Stimulated activated effector memory CD8-positive, alpha-beta T cell treated with anti-CD3 and anti-CD28 coated beads, Interleukin-12 subunit alpha, Interleukin-12 subunit beta, amount 100 ng/mL, for 72 hours (primary cell): ENCODE data around the gene C1GALT1C1L.
"Not testable (repeated sequence)": the region's sequence is repeated elsewhere in the genome, so short reads cannot be mapped to it uniquely, and the experiment has no call there.

Experiments used
- ATAC-seq: fragments of 150-1000 bp; cut with Tn5 transposase; 2 replicates; pipeline ENCODE4 v1.10.0; 2021
- DNase-seq, 2 donors: peaks; one replicate each; pipeline ENCODE4 v3.0.0; 2021 to 2022; ENCODE audit warnings: low spot score in 2 of 2
- H3K27ac Mint-ChIP-seq: one replicate; pipeline ENCODE4 v1.8.0; 2022; ENCODE audit warnings: mild to moderate bottlenecking, mixed read lengths
- H3K36me3 Mint-ChIP-seq: one replicate; pipeline ENCODE4 v1.8.0; 2022; ENCODE audit warnings: mild to moderate bottlenecking, mixed read lengths
- H3K4me1 Mint-ChIP-seq: one replicate; pipeline ENCODE4 v1.8.0; 2022; ENCODE audit warnings: mixed read lengths
- H3K4me3 Mint-ChIP-seq: one replicate; pipeline ENCODE4 v1.8.0; 2022; ENCODE audit warnings: mild to moderate bottlenecking, mixed read lengths
- H3K9me3 Mint-ChIP-seq: one replicate; pipeline ENCODE4 v1.8.0; 2022; ENCODE audit warnings: mixed read lengths

C1GALT1C1L gene

DNA sequence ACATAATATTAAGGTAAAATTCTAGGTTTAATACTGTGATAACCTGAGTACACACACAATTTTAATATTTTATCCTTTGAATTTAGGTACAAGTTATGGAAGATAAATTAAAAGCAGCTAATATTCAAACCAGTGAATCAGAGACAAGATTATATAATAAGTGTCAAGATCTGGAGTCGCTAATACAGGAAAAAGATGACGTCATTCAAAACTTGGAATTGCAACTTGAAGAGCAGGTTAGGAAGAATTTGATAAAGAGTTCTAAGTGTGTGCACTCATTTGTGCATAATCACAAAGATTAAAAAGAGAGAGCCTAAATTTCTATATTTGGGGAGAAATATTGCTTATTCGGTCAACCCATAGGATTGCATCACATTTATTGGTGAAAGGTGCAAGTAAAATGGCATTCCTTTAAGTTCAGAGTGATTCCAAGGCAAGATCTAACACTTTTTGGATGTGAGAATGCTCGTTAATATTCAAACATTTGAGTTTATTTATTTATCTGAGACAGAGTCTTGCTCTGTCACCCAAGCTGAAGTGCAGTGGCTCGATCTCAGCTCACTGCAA, 16.3 kb upstream of the C1GALT1C1L start:
- Mint-ChIP-seq H3K4me1 (no peaks in the 10 kb centered on the region), H3K4me3 (no peak overlapping the region), H3K9me3 (no peaks in the 10 kb centered on the region), H3K27ac (no peak overlapping the region), H3K36me3 (no peaks in the 10 kb centered on the region)
- DNase-seq, result no peak
- ATAC-seq, result no peak

GRCh38 chr2:43689999-43690398, 13.8 kb upstream of the C1GALT1C1L start:
- no peak overlapping the region for H3K4me3 Mint-ChIP-seq
- ATAC-seq, result no peak
- H3K27ac Mint-ChIP-seq, result no peak overlapping the region

DNA sequence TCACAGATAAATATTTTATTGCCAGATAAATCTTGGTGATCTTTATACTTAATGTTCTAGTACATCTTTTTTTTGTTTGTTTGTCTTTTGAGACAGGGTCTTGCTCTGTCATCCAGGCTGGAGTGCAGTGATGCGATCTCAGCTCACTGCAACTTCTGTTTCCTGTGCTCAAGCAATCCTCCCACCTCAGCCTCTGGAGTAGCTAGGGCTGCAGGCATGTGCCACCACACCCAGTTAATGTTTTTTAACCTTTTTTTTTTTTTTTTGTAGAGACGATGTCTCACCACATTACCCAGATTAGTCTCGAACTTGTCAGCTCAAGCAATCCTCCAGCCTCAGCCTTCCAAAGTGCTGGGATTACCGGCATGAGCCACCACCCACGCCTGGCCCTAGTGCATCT, 9.1 kb upstream of the C1GALT1C1L start:
- H3K4me3 Mint-ChIP-seq, result no peak overlapping the region
- no peak for ATAC-seq
- DNase-seq, result no peak
- no peaks in the 10 kb centered on the region for H3K36me3 Mint-ChIP-seq
- H3K27ac Mint-ChIP-seq, result no peak overlapping the region
- no peaks in the 10 kb centered on the region for H3K4me1 Mint-ChIP-seq
- H3K9me3 Mint-ChIP-seq, result no peaks in the 10 kb centered on the region

More at GRCh38 chr2:43689999-43690398, 13.8 kb upstream of the C1GALT1C1L start:
- no peak for DNase-seq
- Mint-ChIP-seq H3K9me3 (no peaks in the 10 kb centered on the region), H3K4me1 (no peaks in the 10 kb centered on the region), H3K36me3 (no peaks in the 10 kb centered on the region)

DNA sequence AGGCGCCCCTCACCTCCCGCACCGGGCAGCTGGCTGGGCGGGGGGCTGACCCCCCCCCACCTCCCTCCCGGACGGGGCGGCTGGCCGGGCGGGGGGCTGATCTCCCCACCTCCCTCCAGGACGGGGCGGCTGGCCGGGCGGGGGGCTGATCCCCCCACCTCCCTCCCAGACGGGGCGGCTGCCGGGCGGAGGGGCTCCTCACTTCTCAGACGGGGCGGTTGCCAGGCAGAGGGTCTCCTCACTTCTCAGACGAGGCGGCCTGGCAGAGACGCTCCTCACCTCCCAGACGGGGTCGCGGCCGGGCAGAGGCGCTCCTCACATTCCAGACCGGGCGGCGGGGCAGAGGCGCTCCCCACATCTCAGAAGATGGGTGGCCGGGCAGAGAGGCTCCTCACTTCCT, 1.6 kb upstream of the C1GALT1C1L start:
- H3K9me3 Mint-ChIP-seq, H3K4me3 Mint-ChIP-seq, H3K4me1 Mint-ChIP-seq, DNase-seq, H3K36me3 Mint-ChIP-seq, H3K27ac Mint-ChIP-seq, ATAC-seq: not testable (repeated sequence)

DNA sequence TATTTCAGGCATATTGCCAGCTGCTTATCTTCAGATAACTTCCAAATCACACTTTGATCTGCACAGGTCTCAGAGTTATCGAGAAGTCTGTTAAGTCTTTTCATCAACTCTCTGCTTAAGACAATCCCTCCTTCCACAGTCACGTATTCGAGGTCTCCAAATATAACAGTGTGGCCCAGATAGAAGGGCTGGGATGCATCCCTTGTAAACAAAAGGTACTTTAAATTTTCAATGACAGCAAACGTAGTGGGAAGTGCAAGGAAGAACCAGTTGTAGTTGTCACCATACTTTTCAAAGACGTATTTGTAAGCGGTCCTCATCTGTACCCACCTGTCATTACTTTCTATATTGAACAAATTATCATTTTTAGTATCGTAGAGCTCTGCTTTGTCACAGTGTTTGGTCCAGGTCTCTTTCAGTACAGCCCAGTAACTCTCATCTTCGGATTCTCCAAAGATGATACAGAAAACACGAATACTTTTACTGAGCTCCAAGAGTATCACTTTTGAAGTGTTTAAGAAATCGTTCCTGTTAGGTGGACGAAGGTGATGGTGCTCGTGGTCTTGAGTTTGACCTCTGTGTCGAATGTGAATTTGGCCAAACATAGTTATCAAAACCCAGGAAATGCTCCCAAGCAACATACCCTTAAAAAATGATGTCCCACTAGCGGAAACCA, 445 bp downstream of the C1GALT1C1L start:
- H3K27ac Mint-ChIP-seq, result no peak overlapping the region
- H3K36me3 Mint-ChIP-seq, result no peaks in the 10 kb centered on the region
- DNase-seq (no peak), ATAC-seq (no peak)
- H3K4me3 Mint-ChIP-seq, result peak overlapping the region; percentile 28
- no peaks in the 10 kb centered on the region for H3K4me1 Mint-ChIP-seq
- peaks cover 5% of the 10 kb centered on the region for H3K9me3 Mint-ChIP-seq

GRCh38 chr2:43657241-43657640, 19.0 kb downstream of the C1GALT1C1L start:
- H3K27ac Mint-ChIP-seq, result no peak overlapping the region
- DNase-seq (no peak), ATAC-seq (no peak)
- H3K9me3 Mint-ChIP-seq, result no peaks in the 10 kb centered on the region
- no peaks in the 10 kb centered on the region for H3K36me3 Mint-ChIP-seq
- H3K4me1 Mint-ChIP-seq, result no peaks in the 10 kb centered on the region
- no peak overlapping the region for H3K4me3 Mint-ChIP-seq

DNA sequence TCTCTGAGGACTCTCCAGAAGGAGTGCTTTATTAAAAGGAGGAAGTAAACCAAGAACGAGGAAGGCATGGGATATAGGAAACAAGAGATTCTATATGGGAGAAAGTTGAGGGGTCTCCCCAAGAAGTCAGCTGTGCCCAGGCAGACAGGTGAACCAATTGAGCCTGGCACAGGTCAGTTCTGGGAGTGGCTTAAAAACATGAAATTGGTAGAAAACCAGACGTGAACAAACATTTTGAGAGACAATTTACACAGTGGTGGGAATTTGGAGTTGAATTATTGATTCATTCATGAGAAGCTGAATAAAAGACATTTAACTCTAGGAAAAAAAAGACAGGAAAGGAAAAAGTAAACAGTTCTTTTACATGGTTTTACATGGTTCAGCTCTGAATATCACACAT, 22.7 kb downstream of the C1GALT1C1L start:
- no peaks in the 10 kb centered on the region for H3K4me1 Mint-ChIP-seq
- H3K4me3 Mint-ChIP-seq, result no peak overlapping the region
- DNase-seq (no peak), ATAC-seq (no peak)
- no peaks in the 10 kb centered on the region for H3K36me3 Mint-ChIP-seq
- H3K27ac Mint-ChIP-seq, result no peak overlapping the region
- no peaks in the 10 kb centered on the region for H3K9me3 Mint-ChIP-seq

DNA sequence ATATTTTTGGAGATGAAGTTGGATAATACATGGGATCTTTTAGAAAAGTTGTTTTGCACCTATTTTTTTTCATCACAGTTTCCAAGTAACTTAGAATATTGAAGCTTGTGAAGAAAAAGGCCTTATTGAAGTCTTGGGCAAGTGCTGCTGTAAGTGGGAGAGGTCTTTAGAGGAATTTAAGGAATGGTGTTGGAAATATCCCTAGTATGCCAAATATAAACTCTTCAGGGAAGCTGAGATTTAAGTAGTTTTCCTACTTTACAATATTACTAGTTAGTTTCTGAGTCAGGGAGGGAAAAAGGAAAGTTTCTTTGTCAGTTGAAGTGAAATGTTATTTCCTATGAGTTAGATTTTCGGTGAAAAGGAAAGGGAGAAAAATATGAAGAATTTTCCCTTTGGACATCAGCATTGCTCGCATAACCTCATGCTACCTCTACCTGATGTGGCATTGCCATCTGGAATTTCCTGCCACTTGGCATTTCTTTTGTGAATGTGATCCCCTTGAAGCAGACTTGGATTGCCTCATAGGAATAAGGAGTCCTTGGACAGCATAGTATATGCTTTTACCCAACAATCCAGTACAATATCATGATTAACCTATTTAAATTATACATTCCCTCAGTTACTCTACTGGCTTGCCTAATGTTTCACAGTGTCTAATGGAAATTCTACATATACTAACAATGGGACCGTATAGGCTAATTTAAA, 27.1 kb downstream of the C1GALT1C1L start:
- no peaks in the 10 kb centered on the region for H3K4me1 Mint-ChIP-seq
- ATAC-seq, result no peak
- DNase-seq, result no peak

GRCh38 chr2:43643680-43644079, 32.5 kb downstream of the C1GALT1C1L start:
- H3K9me3 Mint-ChIP-seq, result no peaks in the 10 kb centered on the region
- no peak overlapping the region for H3K4me3 Mint-ChIP-seq
- no peak overlapping the region for H3K27ac Mint-ChIP-seq
- no peaks in the 10 kb centered on the region for H3K4me1 Mint-ChIP-seq
- ATAC-seq, result no peak
- DNase-seq, result no peak
- H3K36me3 Mint-ChIP-seq, result no peaks in the 10 kb centered on the region

More for the DNA sequence above, 27.1 kb downstream of the C1GALT1C1L start:
- Mint-ChIP-seq H3K27ac (no peak overlapping the region), H3K36me3 (no peaks in the 10 kb centered on the region), H3K9me3 (no peaks in the 10 kb centered on the region), H3K4me3 (no peak overlapping the region)

- Mint-ChIP-seq H3K27ac (no peak overlapping the region), H3K9me3 (no peaks in the 10 kb centered on the region), H3K4me1 (no peaks in the 10 kb centered on the region), H3K4me3 (no peak overlapping the region), H3K36me3 (no peaks in the 10 kb centered on the region)
- DNase-seq (no peak), ATAC-seq (no peak)
These were observed 33.9 kb downstream of the C1GALT1C1L start for GRCh38 chr2:43642363-43642762.

DNA sequence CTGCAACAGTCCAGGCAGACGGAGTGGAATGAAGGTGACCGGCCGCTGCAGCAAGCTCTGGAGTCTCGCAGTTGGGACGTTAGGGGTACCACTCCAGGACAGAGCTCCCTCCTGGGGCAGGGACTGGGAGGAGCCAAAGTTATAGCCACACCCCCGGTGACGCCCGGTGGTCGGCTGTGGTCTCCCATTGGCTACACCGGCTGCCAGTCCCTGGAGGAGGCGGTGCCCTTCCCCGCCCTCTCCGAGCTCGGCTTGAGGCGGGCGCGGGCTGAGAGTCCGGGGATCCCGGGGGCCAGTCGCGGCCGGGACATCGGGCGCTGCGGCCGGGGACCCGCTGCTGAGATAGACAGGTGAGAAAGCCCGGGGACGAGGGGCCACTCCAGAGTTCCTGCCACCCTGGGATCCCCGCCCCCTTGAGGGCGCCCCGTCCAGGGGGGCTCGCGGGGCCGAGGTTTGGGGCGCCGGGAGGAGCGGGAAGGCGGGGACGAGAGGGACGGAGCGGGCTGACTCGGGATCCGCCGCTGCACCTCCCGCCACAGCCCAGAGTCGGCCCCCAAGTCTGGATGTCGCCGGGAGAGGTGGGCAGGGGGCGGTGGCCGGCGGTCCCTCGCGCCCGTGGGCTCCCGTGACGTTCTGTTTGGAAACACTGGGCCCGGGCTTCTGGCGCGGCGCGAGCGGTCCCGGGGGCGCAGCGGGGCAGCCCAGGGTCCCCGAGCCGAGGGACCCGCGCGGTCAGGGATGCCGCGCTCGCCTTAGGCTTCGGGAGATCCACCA, 39.0 kb downstream of the C1GALT1C1L start, which contains the start of gene PLEKHH2:
Gene PLEKHH2 (plus strand): TSS at position 231 of the 774 bp plus-strand sequence. CDS start 7,414 bp downstream, outside the sequence.
- ATAC-seq (peak; percentile 100), DNase-seq (peak; percentile 89 to 96)
- Mint-ChIP-seq H3K9me3 (no peaks in the 10 kb centered on the region), H3K4me1 (peaks cover 12% of the 10 kb centered on the region), H3K27ac (peak within 1 kb of the TSS; percentile 24), H3K4me3 (peak within 1 kb of the TSS; percentile 77), H3K36me3 (no peaks in the 10 kb centered on the region)

DNA sequence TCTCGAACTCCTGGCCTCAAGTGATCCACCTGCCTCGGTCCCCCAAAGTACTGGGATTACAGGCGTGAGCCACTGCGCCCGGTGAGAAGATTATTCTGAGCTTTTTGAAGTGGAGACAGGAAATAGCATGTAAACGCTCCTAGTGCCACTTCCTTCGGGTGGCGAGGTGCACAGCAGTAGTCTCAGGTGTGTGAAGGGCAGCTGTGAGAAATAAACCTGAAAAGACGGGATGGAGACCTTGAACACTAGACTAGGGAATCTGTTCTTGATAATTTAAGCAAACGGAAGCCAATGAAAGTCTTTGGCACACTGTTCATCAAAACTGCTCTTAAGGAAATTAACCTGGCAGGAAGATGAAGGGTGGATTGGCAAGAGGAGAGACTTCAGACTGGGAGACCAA, 39.6 kb downstream of the C1GALT1C1L start:
- Mint-ChIP-seq H3K27ac (peak overlapping the region; percentile 24), H3K36me3 (no peaks in the 10 kb centered on the region), H3K4me1 (peaks cover 12% of the 10 kb centered on the region), H3K9me3 (no peaks in the 10 kb centered on the region), H3K4me3 (peak overlapping the region; percentile 77)
- peak; percentile 22 for ATAC-seq
- no peak for DNase-seq

GRCh38 chr2:43636153-43636552, 40.1 kb downstream of the C1GALT1C1L start:
- H3K9me3 Mint-ChIP-seq, H3K36me3 Mint-ChIP-seq, DNase-seq, ATAC-seq: not testable (repeated sequence)
- H3K27ac Mint-ChIP-seq, result peak overlapping the region; percentile 24
- peaks cover 12% of the 10 kb centered on the region for H3K4me1 Mint-ChIP-seq
- H3K4me3 Mint-ChIP-seq, result peak overlapping the region; percentile 77

DNA sequence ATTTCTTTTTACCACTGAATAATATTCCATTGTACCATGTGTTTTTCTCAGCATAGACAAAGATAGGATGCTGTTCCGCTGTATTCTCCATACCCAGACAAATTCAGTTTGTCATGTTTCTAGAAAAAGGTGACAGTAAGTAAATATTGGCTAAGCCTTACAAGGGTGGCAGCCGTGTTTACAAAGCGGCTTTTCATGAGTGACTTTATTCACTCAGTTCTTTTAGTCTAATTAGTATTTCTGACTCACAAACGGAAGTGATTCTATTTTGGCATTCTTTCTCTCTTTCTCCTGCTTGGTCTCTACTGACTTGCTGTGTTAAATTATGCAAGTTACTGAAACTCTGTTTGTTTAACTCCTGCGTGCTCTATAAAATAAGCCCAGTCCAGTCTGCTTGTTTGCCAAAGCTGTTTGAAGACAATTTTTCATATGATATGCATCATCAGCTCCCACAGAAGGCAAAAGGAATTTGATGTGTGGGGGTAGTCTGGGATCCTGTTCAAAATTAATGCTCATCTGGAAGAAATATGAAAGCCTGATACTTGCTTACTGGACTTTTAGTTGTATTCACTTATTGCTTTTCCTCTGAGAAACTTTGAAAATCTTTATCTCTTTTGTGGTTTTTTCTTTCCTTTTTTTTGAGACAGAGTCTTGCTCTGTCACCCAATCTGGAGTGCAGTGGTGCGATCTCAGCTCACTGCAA, 41.5 kb downstream of the C1GALT1C1L start:
- no peak overlapping the region for H3K4me3 Mint-ChIP-seq
- peaks cover 12% of the 10 kb centered on the region for H3K4me1 Mint-ChIP-seq
- H3K36me3 Mint-ChIP-seq, result no peaks in the 10 kb centered on the region
- H3K9me3 Mint-ChIP-seq, result no peaks in the 10 kb centered on the region
- DNase-seq (no peak), ATAC-seq (no peak)
- no peak overlapping the region for H3K27ac Mint-ChIP-seq
